Heart right ventricle (tissue), 16 donors: Measurements from ENCODE around the gene ISCA1. TPM values are rescaled to one million over a fixed set of nuclear protein-coding genes. Genes with fewer than 3 reads are reported as not detected.

Experiments
- ATAC-seq, 8 donors: fragments of 200-7000 bp; cut with Tn5 transposase; one replicate each; pipeline ENCODE4 v1.9.1; 2020; ENCODE audit warnings: mild to moderate bottlenecking in 8 of 8, moderate library complexity in 8 of 8, moderate number of reproducible peaks in 1 of 8
- DNase-seq, 2 donors: peaks; one replicate each; pipeline ENCODE4 v3.0.0-alpha.2; 2020
- H3K27ac ChIP-seq, 10 donors: fragments of 200-600 bp; sonication (generic) in 2 of 10; one replicate each; pipeline versions ENCODE4 v1.5.0 to v1.8.0; 2020 to 2022; ENCODE audit warnings: mild to moderate bottlenecking in 3 of 10
- H3K27me3 ChIP-seq, 7 donors: fragments of 200-600 bp; one replicate each; pipeline ENCODE4 v1.8.0; 2021 to 2022; ENCODE audit warnings: mild to moderate bottlenecking in 2 of 7
- H3K36me3 ChIP-seq, 9 donors: fragments of 200-600 bp; sonication (generic) in 1 of 9; one replicate each; pipeline versions ENCODE4 v1.5.0 to v1.8.0; 2020 to 2022; ENCODE audit warnings: mild to moderate bottlenecking in 2 of 9
- H3K4me1 ChIP-seq, 9 donors: fragments of 200-600 bp; sonication (generic) in 1 of 9; one replicate each; pipeline versions ENCODE4 v1.5.0 to v1.8.0; 2020 to 2022; ENCODE audit warnings: mild to moderate bottlenecking in 4 of 9
- H3K4me3 ChIP-seq, 10 donors: fragments of 200-600 bp; sonication (generic) in 2 of 10; one replicate each; pipeline versions ENCODE4 v1.5.0 to v1.8.0; 2020 to 2022; ENCODE audit warnings: mild to moderate bottlenecking in 7 of 10, moderate library complexity in 2 of 10
- H3K9me3 ChIP-seq, 11 donors: fragments of 200-600 bp in 10 of 11; sonication (generic) in 2 of 11; one replicate each; pipeline versions ENCODE4 v1.5.0 to v1.8.0; 2013 to 2022; ENCODE audit warnings: mild to moderate bottlenecking in 2 of 11, control low read depth in 1 of 11, moderate library complexity in 1 of 11
- CTCF ChIP-seq, 9 donors: fragments of 200-600 bp; sonication (generic) in 2 of 9; IDR thresholded peaks; one replicate each; pipeline versions ENCODE4 v1.5.0 to v1.8.0; 2021 to 2022; ENCODE audit warnings: antibody characterized with exemption in 9 of 9, mild to moderate bottlenecking in 5 of 9, moderate library complexity in 1 of 9
- WGBS, 2 donors: extraction: QIAGEN DNeasy Blood & Tissue Kit; methylation state at CpG; one replicate each; pipeline ENCODE4 v1.1.7; 2013; ENCODE audit warnings: inconsistent platforms in 1 of 2; 5-methylcytosine and 5-hydroxymethylcytosine counted together
- intact Hi-C, 10 donors: fragments of 100-400 bp; cut with DNase I; formaldehyde crosslinking; loops; one replicate each; pipeline versions ENCODE4 v1.11.1 to v1.14.2; 2022
- polyA plus RNA-seq, 2 donors: library from polyadenylated mRNA; stranded (reverse); fragments of 200-250 nt; gene quantifications; one replicate each; pipeline ENCODE4 v1.2.3, GENCODE V29; 2013
- total RNA-seq, 10 donors: library from RNA; stranded (reverse); fragmentation: NEBNext Ultra II Directional in 3 of 10; extraction: Animal tissue kit (Norgen Biotek cat#: 25700) in 3 of 10; gene quantifications; one replicate each; pipeline versions ENCODE4 v1.2.1 to v1.2.4, GENCODE V29; 2021 to 2023
- donor health status: Arrhythmogenic right ventricular cardiomyopathy.
- donor health status: ischemic (EF 13 %, LVEDD 7.1; RV severe dilation, severe dysfunction).
- donor health status: healthy with polysubstance abuse.
- donor health status: DM: no; HTN: yes; CAD: no.
- donor health status: DM: no; HTN: no; CAD: no.
- donor health status: ischemic (EF 25% LVEDD 6.9; RV normal size, moderate dysfunction).
- donor health status: ischemic (EF 25% LVEDD 5.7; RV mildly dilated, moderate dysfunction).
- donor health status: healthy.
- donor health status: DM: yes; HTN: yes; CAD: no.
- donor health status: Ischemic cardiomyopathy.
- donor health status: ischemic (EF 35%, LVEDD 5.7; RV mildly dilated, moderate dysfunction).
- donor health status: nonischemic (EF 11% LVEDD 7.7; RV severe dilation, severe dysfunction).
- donor health status: DM: yes; HTN: yes; CAD: no.
- donor health status: PGD.
- donor health status: ischemic (EF 29% LVEDD 5.4; RV normal size, mild dysfunction).
- donor health status: nonischemic (EF 23%, LVEDD 6.1; RV moderate dilation, normal function).

The ISCA1 gene
- total and polyA plus RNA-seq, 12 donors: 27.1 to 86.1 (median 70.3) TPM

GRCh38 chr9:86304236-86304730 lies 21.9 kb upstream of the ISCA1 start:
- no peak for DNase-seq
- H3K27ac ChIP-seq: no peak overlapping the region
- no peak overlapping the region for H3K4me3 ChIP-seq
- H3K9me3 ChIP-seq: no peaks in the 10 kb centered on the region
- peaks cover 0 to 4% (median 0%) of the 10 kb centered on the region in 9 donors for H3K4me1 ChIP-seq
- intact Hi-C loops: no loop called here
- 62 to 63% methylated on average over 3 of the region's 3 CpGs for WGBS, 2 donors
- no peak for ATAC-seq
- peaks cover 0 to 100% (median 81%) of the 10 kb centered on the region in 9 donors for H3K36me3 ChIP-seq
- TF ChIP-seq CTCF (IDR thresholded peaks at IDR 0.05): no peak
- H3K27me3 ChIP-seq: no peaks in the 10 kb centered on the region

- intact Hi-C loops: no loop called here
- peaks cover 0 to 4% (median 0%) of the 10 kb centered on the region in 9 donors for H3K4me1 ChIP-seq
- no peaks in the 10 kb centered on the region for H3K9me3 ChIP-seq
- DNase-seq: no peak
- no peak overlapping the region for H3K27ac ChIP-seq
- H3K36me3 ChIP-seq: peaks cover 0 to 100% (median 87%) of the 10 kb centered on the region in 9 donors
- no peak overlapping the region for H3K4me3 ChIP-seq
- 82 to 91% methylated on average over 4 of the region's 4 CpGs for WGBS, 2 donors
- no peak for ATAC-seq
- no peak for TF ChIP-seq CTCF (IDR thresholded peaks at IDR 0.05)
- H3K27me3 ChIP-seq: no peaks in the 10 kb centered on the region
Measured at GRCh38 chr9:86303316-86303975, 21.1 kb upstream of the ISCA1 start.

GRCh38 chr9:86301686-86302085 lies 19.3 kb upstream of the ISCA1 start:
- intact Hi-C loops: no loop called here
- TF ChIP-seq CTCF (IDR thresholded peaks at IDR 0.05): no peak
- H3K27me3 ChIP-seq: no peaks in the 10 kb centered on the region
- no peak overlapping the region for H3K27ac ChIP-seq
- 23 to 46% methylated on average over 1 of the region's 1 CpG for WGBS, 2 donors
- ATAC-seq: no peak
- H3K4me3 ChIP-seq: no peak overlapping the region
- no peak for DNase-seq
- H3K36me3 ChIP-seq: peaks cover 0 to 100% (median 83%) of the 10 kb centered on the region in 9 donors
- H3K4me1 ChIP-seq: peaks cover 0 to 4% (median 0%) of the 10 kb centered on the region in 9 donors
- no peaks in the 10 kb centered on the region for H3K9me3 ChIP-seq

GRCh38 chr9:86300701-86301100 lies 18.4 kb upstream of the ISCA1 start:
- H3K27me3 ChIP-seq: no peaks in the 10 kb centered on the region
- ATAC-seq (no peak), DNase-seq (no peak)
- peaks cover 0 to 100% (median 83%) of the 10 kb centered on the region in 9 donors for H3K36me3 ChIP-seq
- WGBS, 2 donors: 95 to 96% methylated on average over 2 of the region's 2 CpGs
- no peak for TF ChIP-seq CTCF (IDR thresholded peaks at IDR 0.05)
- no peak overlapping the region for H3K27ac ChIP-seq
- intact Hi-C loops: no loop called here
- H3K4me3 ChIP-seq: no peak overlapping the region
- peaks cover 0 to 4% (median 0%) of the 10 kb centered on the region in 9 donors for H3K4me1 ChIP-seq
- no peaks in the 10 kb centered on the region for H3K9me3 ChIP-seq
